ENCODE measurements around the gene ENOX1. TPM values are rescaled to one million over a fixed set of nuclear protein-coding genes. Genes with fewer than 3 reads are reported as not detected.

ENOX1 gene
- total RNA-seq, 1 donor from 2014 or later: 1.7 TPM

GRCh38 chr13:43742911-43743310 lies 43.9 kb downstream of the ENOX1 start:
- no peak for TF ChIP-seq CTCF (IDR thresholded peaks at IDR 0.05; ENCODE audit: unreplicated experiment)
- Mint-ChIP-seq H3K9me3 (ENCODE audit: unreplicated experiment) (no peaks in the 10 kb centered on the region), H3K4me1 (ENCODE audit: unreplicated experiment) (no peaks in the 10 kb centered on the region), H3K27me3 (ENCODE audit: unreplicated experiment) (no peaks in the 10 kb centered on the region), H3K27ac (ENCODE audit: unreplicated experiment) (no peak overlapping the region), H3K4me3 (ENCODE audit: unreplicated experiment) (no peak overlapping the region), H3K36me3 (ENCODE audit: low read depth, unreplicated experiment) (no peaks in the 10 kb centered on the region)
- no peak for DNase-seq (ENCODE audit: low spot score)

GRCh38 chr13:43737392-43737923 lies 49.3 kb downstream of the ENOX1 start:
- no peak for TF ChIP-seq CTCF (IDR thresholded peaks at IDR 0.05; ENCODE audit: unreplicated experiment)
- no peaks in the 10 kb centered on the region for H3K9me3 Mint-ChIP-seq (ENCODE audit: unreplicated experiment)
- H3K36me3 Mint-ChIP-seq (ENCODE audit: low read depth, unreplicated experiment): no peaks in the 10 kb centered on the region
- no peak overlapping the region for H3K27ac Mint-ChIP-seq (ENCODE audit: unreplicated experiment)
- no peak for DNase-seq (ENCODE audit: low spot score)
- peaks cover 13% of the 10 kb centered on the region for H3K4me1 Mint-ChIP-seq (ENCODE audit: unreplicated experiment)
- no peak overlapping the region for H3K4me3 Mint-ChIP-seq (ENCODE audit: unreplicated experiment)
- H3K27me3 Mint-ChIP-seq (ENCODE audit: unreplicated experiment): no peaks in the 10 kb centered on the region

- Mint-ChIP-seq H3K27ac (ENCODE audit: unreplicated experiment) (no peak overlapping the region), H3K9me3 (ENCODE audit: unreplicated experiment) (no peaks in the 10 kb centered on the region), H3K4me1 (ENCODE audit: unreplicated experiment) (peaks cover 25% of the 10 kb centered on the region), H3K36me3 (ENCODE audit: low read depth, unreplicated experiment) (no peaks in the 10 kb centered on the region), H3K27me3 (ENCODE audit: unreplicated experiment) (no peaks in the 10 kb centered on the region), H3K4me3 (ENCODE audit: unreplicated experiment) (no peak overlapping the region)
- TF ChIP-seq CTCF (IDR thresholded peaks at IDR 0.05; ENCODE audit: unreplicated experiment): no peak
- no peak for DNase-seq (ENCODE audit: low spot score)
Observed at GRCh38 chr13:43732726-43733125, 54.0 kb downstream of the ENOX1 start.

GRCh38 chr13:43731296-43731695 lies 55.5 kb downstream of the ENOX1 start:
- no peaks in the 10 kb centered on the region for H3K27me3 Mint-ChIP-seq (ENCODE audit: unreplicated experiment)
- no peaks in the 10 kb centered on the region for H3K36me3 Mint-ChIP-seq (ENCODE audit: low read depth, unreplicated experiment)
- H3K4me3 Mint-ChIP-seq (ENCODE audit: unreplicated experiment): no peak overlapping the region
- no peak for TF ChIP-seq CTCF (IDR thresholded peaks at IDR 0.05; ENCODE audit: unreplicated experiment)
- H3K9me3 Mint-ChIP-seq (ENCODE audit: unreplicated experiment): no peaks in the 10 kb centered on the region
- no peak for DNase-seq (ENCODE audit: low spot score)
- no peak overlapping the region for H3K27ac Mint-ChIP-seq (ENCODE audit: unreplicated experiment)
- H3K4me1 Mint-ChIP-seq (ENCODE audit: unreplicated experiment): peaks cover 25% of the 10 kb centered on the region

- no peaks in the 10 kb centered on the region for H3K27me3 Mint-ChIP-seq (ENCODE audit: unreplicated experiment)
- H3K27ac Mint-ChIP-seq (ENCODE audit: unreplicated experiment): no peak overlapping the region
- TF ChIP-seq CTCF (IDR thresholded peaks at IDR 0.05; ENCODE audit: unreplicated experiment): no peak
- H3K36me3 Mint-ChIP-seq (ENCODE audit: low read depth, unreplicated experiment): no peaks in the 10 kb centered on the region
- H3K9me3 Mint-ChIP-seq (ENCODE audit: unreplicated experiment): no peaks in the 10 kb centered on the region
- no peak for DNase-seq (ENCODE audit: low spot score)
- no peak overlapping the region for H3K4me3 Mint-ChIP-seq (ENCODE audit: unreplicated experiment)
- peaks cover 21% of the 10 kb centered on the region for H3K4me1 Mint-ChIP-seq (ENCODE audit: unreplicated experiment)
Observed at GRCh38 chr13:43730642-43731041, 56.1 kb downstream of the ENOX1 start.
